ENCODE data around the gene SNX8. TPM values are rescaled to one million over a fixed set of nuclear protein-coding genes. Genes with fewer than 3 reads are reported as not detected.
"Not testable (repeated sequence)": the region's sequence is repeated elsewhere in the genome, so short reads cannot be mapped to it uniquely, and the experiment has no call there.

Gene SNX8
- total RNA-seq, 1 donor from 2014 or later, result 40.7 TPM

DNA sequence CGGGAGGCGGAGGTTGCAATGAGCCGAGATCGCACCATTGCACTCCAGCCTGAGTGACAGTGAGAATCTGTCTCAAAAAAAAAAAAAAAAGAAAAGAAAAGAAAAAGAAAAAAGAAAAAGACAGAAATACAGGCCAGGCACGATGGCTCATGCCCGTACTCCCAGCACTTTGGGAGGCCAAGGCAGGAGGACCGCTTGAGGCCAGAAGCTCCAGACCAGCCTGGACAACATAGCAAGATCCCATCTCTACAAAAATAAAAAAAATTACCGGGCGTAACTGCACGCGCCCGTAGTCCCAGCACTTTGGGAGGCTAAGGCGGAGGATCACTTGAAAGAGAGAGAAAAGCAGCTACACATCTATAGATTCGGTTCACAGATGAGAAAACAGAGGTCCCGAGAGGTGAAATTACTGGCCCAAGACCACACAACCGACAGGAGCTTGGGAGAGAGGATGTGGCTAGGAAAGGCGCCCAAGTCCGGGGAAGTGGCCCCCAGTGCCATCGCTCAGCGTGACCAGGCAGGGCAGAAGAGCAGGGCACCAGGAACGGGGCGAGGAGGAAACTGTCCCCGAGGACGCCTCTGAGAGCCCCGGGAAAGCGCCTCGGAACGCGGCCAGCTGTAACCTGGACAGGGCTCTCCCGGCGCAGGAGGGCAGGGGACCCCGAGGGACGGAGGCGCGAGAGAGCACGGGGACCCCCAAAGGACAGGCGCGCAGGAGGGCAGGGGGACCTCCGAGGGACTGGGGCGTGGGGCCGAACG, 612 bp downstream of the SNX8 start:
- Mint-ChIP-seq H3K27me3 (ENCODE audit: unreplicated experiment) (peaks cover 9% of the 10 kb centered on the region), H3K4me3 (ENCODE audit: unreplicated experiment) (peak overlapping the region; percentile 93), H3K27ac (ENCODE audit: unreplicated experiment) (peak overlapping the region; percentile 83), H3K36me3 (ENCODE audit: low read depth, unreplicated experiment) (no peaks in the 10 kb centered on the region), H3K4me1 (ENCODE audit: unreplicated experiment) (peaks cover 7% of the 10 kb centered on the region), H3K9me3 (ENCODE audit: unreplicated experiment) (no peaks in the 10 kb centered on the region)
- no peak for TF ChIP-seq CTCF (IDR thresholded peaks at IDR 0.05; ENCODE audit: unreplicated experiment)
- DNase-seq (ENCODE audit: low spot score), result no peak

DNA sequence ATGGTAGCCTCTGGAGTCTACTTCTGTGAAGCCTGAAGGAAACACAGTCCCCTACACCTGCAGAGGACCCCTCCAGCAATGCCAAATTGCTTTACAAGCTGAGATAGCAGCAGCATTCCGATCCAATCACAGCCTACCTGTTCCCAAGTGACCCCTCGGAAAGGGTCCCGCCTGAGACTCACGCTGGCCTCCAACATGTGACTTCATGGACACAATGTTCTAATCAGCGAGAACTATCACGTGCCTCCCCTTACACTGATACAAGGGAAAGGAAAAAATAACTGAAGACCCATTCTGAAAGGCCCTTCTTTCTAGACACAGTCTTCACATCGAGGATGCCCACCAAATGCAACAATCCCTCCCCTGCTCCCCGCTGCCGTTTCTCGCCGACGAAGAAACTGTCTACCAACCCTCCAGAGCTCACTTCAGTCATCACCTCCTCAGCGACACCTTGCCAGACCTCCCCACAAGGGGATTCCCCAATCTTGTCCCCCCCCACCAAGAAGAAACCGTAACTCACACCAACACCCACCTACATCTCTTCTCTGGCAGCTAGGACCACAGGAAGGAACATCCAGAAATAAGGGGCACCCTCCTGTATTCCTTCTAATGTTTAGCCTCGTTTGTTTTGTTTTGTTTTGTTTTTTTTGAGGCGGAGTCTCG, 1.8 kb downstream of the SNX8 start:
- Mint-ChIP-seq H3K4me3 (ENCODE audit: unreplicated experiment) (peak overlapping the region; percentile 74), H3K4me1 (ENCODE audit: unreplicated experiment) (peaks cover 4% of the 10 kb centered on the region), H3K9me3 (ENCODE audit: unreplicated experiment) (no peaks in the 10 kb centered on the region), H3K36me3 (ENCODE audit: low read depth, unreplicated experiment) (no peaks in the 10 kb centered on the region), H3K27me3 (ENCODE audit: unreplicated experiment) (peaks cover 9% of the 10 kb centered on the region), H3K27ac (ENCODE audit: unreplicated experiment) (no peak overlapping the region)
- TF ChIP-seq CTCF (IDR thresholded peaks at IDR 0.05; ENCODE audit: unreplicated experiment), result no peak
- DNase-seq (ENCODE audit: low spot score), result no peak

DNA sequence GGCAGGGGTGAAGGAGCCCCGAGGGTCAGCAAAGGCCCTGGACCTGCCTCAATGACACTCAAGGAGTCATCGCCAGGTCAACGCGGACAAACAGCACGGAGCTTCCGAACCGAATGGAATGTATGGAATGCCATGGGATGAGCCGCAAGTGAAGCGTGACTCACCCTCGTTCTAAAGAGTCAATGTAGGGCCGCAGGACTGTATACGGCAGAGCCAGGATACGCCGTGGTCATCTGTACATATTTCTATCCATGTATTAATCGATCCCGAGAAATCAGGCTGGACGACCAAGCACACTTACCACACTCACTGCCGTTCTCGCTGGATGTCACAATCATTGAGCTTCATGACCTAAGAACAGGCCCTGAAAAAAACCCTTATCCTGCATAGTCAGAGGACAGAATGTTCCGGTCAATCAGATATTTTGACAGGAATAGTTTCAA, 4.3 kb downstream of the SNX8 start:
- H3K4me3 Mint-ChIP-seq (ENCODE audit: unreplicated experiment), result no peak overlapping the region
- no peak for DNase-seq (ENCODE audit: low spot score)
- no peak for TF ChIP-seq CTCF (IDR thresholded peaks at IDR 0.05; ENCODE audit: unreplicated experiment)

GRCh38 chr7:2307690-2308107, 6.5 kb downstream of the SNX8 start:
- H3K9me3 Mint-ChIP-seq (ENCODE audit: unreplicated experiment), result no peaks in the 10 kb centered on the region
- H3K4me3 Mint-ChIP-seq (ENCODE audit: unreplicated experiment), result peak overlapping the region; percentile 13
- peaks cover 3% of the 10 kb centered on the region for H3K4me1 Mint-ChIP-seq (ENCODE audit: unreplicated experiment)
- no peak for DNase-seq (ENCODE audit: low spot score)
- H3K36me3 Mint-ChIP-seq (ENCODE audit: low read depth, unreplicated experiment), result no peaks in the 10 kb centered on the region
- no peak for TF ChIP-seq CTCF (IDR thresholded peaks at IDR 0.05; ENCODE audit: unreplicated experiment)
- peaks cover 5% of the 10 kb centered on the region for H3K27me3 Mint-ChIP-seq (ENCODE audit: unreplicated experiment)
- no peak overlapping the region for H3K27ac Mint-ChIP-seq (ENCODE audit: unreplicated experiment)

More for the DNA sequence above, 4.3 kb downstream of the SNX8 start:
- peaks cover 5% of the 10 kb centered on the region for H3K4me1 Mint-ChIP-seq (ENCODE audit: unreplicated experiment)
- H3K27me3 Mint-ChIP-seq (ENCODE audit: unreplicated experiment), result peaks cover 9% of the 10 kb centered on the region
- no peak overlapping the region for H3K27ac Mint-ChIP-seq (ENCODE audit: unreplicated experiment)
- H3K36me3 Mint-ChIP-seq (ENCODE audit: low read depth, unreplicated experiment), result no peaks in the 10 kb centered on the region
- no peaks in the 10 kb centered on the region for H3K9me3 Mint-ChIP-seq (ENCODE audit: unreplicated experiment)

- H3K4me3 Mint-ChIP-seq (ENCODE audit: unreplicated experiment), result no peak overlapping the region
- no peak for TF ChIP-seq CTCF (IDR thresholded peaks at IDR 0.05; ENCODE audit: unreplicated experiment)
- H3K27ac Mint-ChIP-seq (ENCODE audit: unreplicated experiment), result no peak overlapping the region
- peaks cover under 1% of the 10 kb centered on the region for H3K27me3 Mint-ChIP-seq (ENCODE audit: unreplicated experiment)
- peaks cover 3% of the 10 kb centered on the region for H3K4me1 Mint-ChIP-seq (ENCODE audit: unreplicated experiment)
- no peak for DNase-seq (ENCODE audit: low spot score)
- H3K9me3 Mint-ChIP-seq (ENCODE audit: unreplicated experiment), result no peaks in the 10 kb centered on the region
- H3K36me3 Mint-ChIP-seq (ENCODE audit: low read depth, unreplicated experiment), result no peaks in the 10 kb centered on the region
Observed at GRCh38 chr7:2306688-2307087, 7.6 kb downstream of the SNX8 start.

DNA sequence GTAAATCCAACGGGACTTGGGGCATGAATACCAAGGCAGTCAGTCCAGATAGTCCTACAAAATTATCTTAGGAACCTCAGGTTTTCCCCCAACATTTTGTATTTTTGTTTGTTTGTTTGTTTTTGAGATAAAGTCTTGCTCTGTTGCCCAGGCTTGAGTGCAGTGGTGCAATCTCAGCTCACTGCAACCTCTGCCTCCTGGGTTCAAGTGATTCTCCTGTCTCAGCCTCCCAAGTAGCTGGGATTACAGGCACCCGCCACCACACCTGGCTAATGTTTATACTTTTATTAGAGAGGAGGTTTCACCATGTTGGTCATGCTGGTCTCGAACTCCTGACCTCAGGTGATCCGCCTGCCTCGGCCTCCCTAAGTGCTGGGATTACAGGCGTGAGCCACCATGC, 9.0 kb downstream of the SNX8 start:
- H3K4me1 Mint-ChIP-seq (ENCODE audit: unreplicated experiment); H3K27ac Mint-ChIP-seq (ENCODE audit: unreplicated experiment); H3K4me3 Mint-ChIP-seq (ENCODE audit: unreplicated experiment); H3K27me3 Mint-ChIP-seq (ENCODE audit: unreplicated experiment); H3K36me3 Mint-ChIP-seq (ENCODE audit: low read depth, unreplicated experiment); DNase-seq (ENCODE audit: low spot score); H3K9me3 Mint-ChIP-seq (ENCODE audit: unreplicated experiment): not testable (repeated sequence)

GRCh38 chr7:2303520-2303919, 10.7 kb downstream of the SNX8 start:
- DNase-seq (ENCODE audit: low spot score); H3K4me3 Mint-ChIP-seq (ENCODE audit: unreplicated experiment); H3K36me3 Mint-ChIP-seq (ENCODE audit: low read depth, unreplicated experiment); H3K27me3 Mint-ChIP-seq (ENCODE audit: unreplicated experiment); H3K27ac Mint-ChIP-seq (ENCODE audit: unreplicated experiment); H3K9me3 Mint-ChIP-seq (ENCODE audit: unreplicated experiment): not testable (repeated sequence)
- peaks cover 13% of the 10 kb centered on the region for H3K4me1 Mint-ChIP-seq (ENCODE audit: unreplicated experiment)
